GM12891 (cell line): ENCODE measurements around the gene MICU1.

Experiments used
- DNase-seq: peaks from one replicate; pipeline ENCODE4 v3.0.0; 2011; ENCODE audit warnings: low spot score; ENCODE audit not compliant: insufficient read length
- FAIRE-seq: peaks from 2 replicates; lab custom pipeline; 2011; peaks lifted over from hg19 to GRCh38; lab: Jason Lieb, UNC
- PAX5 ChIP-seq: IDR thresholded peaks from 2 replicates; pipeline ENCODE4 v1.6.1; 2011; ENCODE audit warnings: low read length, moderate library complexity, mild to moderate bottlenecking; ENCODE audit not compliant: insufficient read depth, severe bottlenecking
- POLR2A ChIP-seq: IDR thresholded peaks from 2 replicates; pipeline ENCODE4 v1.6.1; 2011; ENCODE audit warnings: low read depth, low read length, control low read depth
- POLR2AphosphoS5 ChIP-seq: IDR thresholded peaks from 2 replicates; pipeline ENCODE4 v1.6.1; 2011; ENCODE audit warnings: low read depth, low read length, control low read depth
- POU2F2 ChIP-seq: IDR thresholded peaks from 2 replicates; pipeline ENCODE4 v1.6.1; 2011; ENCODE audit warnings: low read depth, mild to moderate bottlenecking, control low read depth, low read length, moderate library complexity
- SPI1 ChIP-seq: IDR thresholded peaks from 2 replicates; pipeline ENCODE4 v1.6.1; 2011; ENCODE audit warnings: low read depth, low read length, control low read depth
- TAF1 ChIP-seq: IDR thresholded peaks from 2 replicates; pipeline ENCODE4 v1.6.1; 2011; ENCODE audit warnings: low read depth, low read length, control low read depth

Gene MICU1

GRCh38 chr10:72344932-72345331 is 280.9 kb downstream of the MICU1 start:
- FAIRE-seq = peak; percentile 89

GRCh38 chr10:72342911-72343310 is 283.0 kb downstream of the MICU1 start:
- TF ChIP-seq TAF1 = no peak
- no peak for TF ChIP-seq SPI1
- no peak for TF ChIP-seq POLR2A
- TF ChIP-seq POLR2AphosphoS5 = no peak; the same call in 1 of the 2 replicates
- no peak for TF ChIP-seq POU2F2
- TF ChIP-seq PAX5 = no peak
- no peak for DNase-seq
- no peak for FAIRE-seq

More at GRCh38 chr10:72344932-72345331, 280.9 kb downstream of the MICU1 start:
- TF ChIP-seq SPI1 (peak; percentile 59), POLR2A (no peak), POLR2AphosphoS5 (no peak), POU2F2 (peak; percentile 42; the same call in 1 of the 2 replicates)
- no peak for DNase-seq

GRCh38 chr10:72340510-72341261 is 285.2 kb downstream of the MICU1 start:
- DNase-seq (no peak), FAIRE-seq (peak; percentile 85)
- no peak for TF ChIP-seq SPI1
- 0 out of 2 replicates have a peak, but pooled peaks have one; percentile 36 for TF ChIP-seq POU2F2
- TF ChIP-seq POLR2AphosphoS5 = 0 out of 2 replicates have a peak, but pooled peaks have one; percentile 31

- DNase-seq (no peak), FAIRE-seq (no peak)
- TF ChIP-seq POLR2A = no peak
- no peak for TF ChIP-seq PAX5
- TF ChIP-seq POLR2AphosphoS5 = no peak
- TF ChIP-seq POU2F2 = no peak
- no peak for TF ChIP-seq SPI1
- no peak for TF ChIP-seq TAF1
Observed at GRCh38 chr10:72338180-72338579, 287.7 kb downstream of the MICU1 start.

GRCh38 chr10:72337722-72338121 is 288.2 kb downstream of the MICU1 start:
- FAIRE-seq = peak; percentile 69
- no peak for DNase-seq
- TF ChIP-seq POLR2A = no peak
- no peak for TF ChIP-seq SPI1
- TF ChIP-seq POU2F2 = no peak
- TF ChIP-seq POLR2AphosphoS5 = no peak
- no peak for TF ChIP-seq TAF1
- no peak for TF ChIP-seq PAX5

- no peak for TF ChIP-seq POU2F2
- no peak for TF ChIP-seq TAF1
- TF ChIP-seq SPI1 = no peak
- no peak for DNase-seq
- FAIRE-seq = peak; percentile 78
Observed at GRCh38 chr10:72337039-72337629, 288.7 kb downstream of the MICU1 start.

- TF ChIP-seq POLR2AphosphoS5 (no peak), SPI1 (no peak), TAF1 (no peak), POU2F2 (no peak), POLR2A (no peak), PAX5 (no peak)
- no peak for FAIRE-seq
- no peak for DNase-seq
Observed at GRCh38 chr10:72336259-72337038, 289.4 kb downstream of the MICU1 start.

- no peak for TF ChIP-seq PAX5
- TF ChIP-seq POU2F2 = no peak
- TF ChIP-seq SPI1 = peak; percentile 37
- no peak for FAIRE-seq
- DNase-seq = no peak
Observed at GRCh38 chr10:72335394-72336258, 290.3 kb downstream of the MICU1 start.

GRCh38 chr10:72334825-72335393 is 291.0 kb downstream of the MICU1 start:
- peak; percentile 73 for DNase-seq
- TF ChIP-seq TAF1 = no peak
- peak; percentile 83 for TF ChIP-seq POU2F2
- TF ChIP-seq POLR2A = no peak
- TF ChIP-seq SPI1 = peak; percentile 70
- TF ChIP-seq POLR2AphosphoS5 = no peak; the same call in 1 of the 2 replicates
- TF ChIP-seq PAX5 = peak; percentile 63
- FAIRE-seq = peak; percentile 97
